Endothelial cell of umbilical vein (primary cell): ENCODE measurements around the gene NIPBL.

Experiments used
- CTCF ChIP-seq, 2 donors: IDR thresholded peaks; 1 replicate in 1 of 2; 2 replicates in 1 of 2; pipeline ENCODE4 v1.5.1; 2011; ENCODE audit warnings: low read length in 2 of 2, mild to moderate bottlenecking in 2 of 2, moderate library complexity in 2 of 2, control low read depth in 1 of 2, inconsistent platforms in 1 of 2, low read depth in 1 of 2; ENCODE audit not compliant: insufficient read depth in 1 of 2; ENCODE audit errors: extremely low read depth in 1 of 2
- POLR2A ChIP-seq: IDR thresholded peaks from 2 replicates; pipeline ENCODE4 v1.6.1; 2012; ENCODE audit warnings: low read depth, mild to moderate bottlenecking, control low read depth, low read length
- POLR2AphosphoS5 ChIP-seq: IDR thresholded peaks from 2 replicates; pipeline ENCODE4 v1.6.1; 2012; ENCODE audit warnings: low read depth, mild to moderate bottlenecking, control low read depth, low read length, moderate library complexity; ENCODE audit not compliant: insufficient read depth

GRCh38 chr5:36876965-36877666, 547 bp downstream of the NIPBL start:
- TF ChIP-seq CTCF (IDR thresholded peaks at IDR 0.05; ENCODE audit: extremely low read depth in 1 of 2, insufficient read depth in 1 of 2, low read depth in 1 of 2, low read length in 2 of 2) (no peak), POLR2A (peak; percentile 4), POLR2AphosphoS5 (no peak)
